HG02884 (cell line): ENCODE results near the gene SLC25A13.
"Not testable (repeated sequence)": the region's sequence is repeated elsewhere in the genome, so short reads cannot be mapped to it uniquely, and the experiment has no call there.

ENCODE experiments used
- ATAC-seq: cut with Tn5 transposase; IDR thresholded peaks from one replicate; pipeline ENCODE4 v1.9.1; 2021; ENCODE audit warnings: mild to moderate bottlenecking, moderate library complexity; ENCODE audit not compliant: unreplicated experiment

The SLC25A13 gene, protein sequence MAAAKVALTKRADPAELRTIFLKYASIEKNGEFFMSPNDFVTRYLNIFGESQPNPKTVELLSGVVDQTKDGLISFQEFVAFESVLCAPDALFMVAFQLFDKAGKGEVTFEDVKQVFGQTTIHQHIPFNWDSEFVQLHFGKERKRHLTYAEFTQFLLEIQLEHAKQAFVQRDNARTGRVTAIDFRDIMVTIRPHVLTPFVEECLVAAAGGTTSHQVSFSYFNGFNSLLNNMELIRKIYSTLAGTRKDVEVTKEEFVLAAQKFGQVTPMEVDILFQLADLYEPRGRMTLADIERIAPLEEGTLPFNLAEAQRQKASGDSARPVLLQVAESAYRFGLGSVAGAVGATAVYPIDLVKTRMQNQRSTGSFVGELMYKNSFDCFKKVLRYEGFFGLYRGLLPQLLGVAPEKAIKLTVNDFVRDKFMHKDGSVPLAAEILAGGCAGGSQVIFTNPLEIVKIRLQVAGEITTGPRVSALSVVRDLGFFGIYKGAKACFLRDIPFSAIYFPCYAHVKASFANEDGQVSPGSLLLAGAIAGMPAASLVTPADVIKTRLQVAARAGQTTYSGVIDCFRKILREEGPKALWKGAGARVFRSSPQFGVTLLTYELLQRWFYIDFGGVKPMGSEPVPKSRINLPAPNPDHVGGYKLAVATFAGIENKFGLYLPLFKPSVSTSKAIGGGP

GRCh38 chr7:96321658-96322372 lies at the start of gene SLC25A13:
Gene SLC25A13, minus strand, starts transcription at chr7:96322098. Its CDS starts 142 bp downstream, at chr7:96321956.
- peak; percentile 72 for ATAC-seq

GRCh38 chr7:96365916-96366315 lies 44.0 kb upstream of the SLC25A13 start:
- ATAC-seq, result not testable (repeated sequence)

GRCh38 chr7:96361116-96361857 lies 39.4 kb upstream of the SLC25A13 start:
- ATAC-seq, result no peak

GRCh38 chr7:96359876-96360275 lies 38.0 kb upstream of the SLC25A13 start:
- no peak for ATAC-seq

- ATAC-seq, result not testable (repeated sequence)
Measured at GRCh38 chr7:96358236-96358971, 36.5 kb upstream of the SLC25A13 start.

GRCh38 chr7:96355990-96356506 lies 34.1 kb upstream of the SLC25A13 start:
- no peak for ATAC-seq

GRCh38 chr7:96354881-96355280 lies 33.0 kb upstream of the SLC25A13 start:
- ATAC-seq, result no peak

GRCh38 chr7:96349572-96349971 lies 27.7 kb upstream of the SLC25A13 start:
- ATAC-seq, result no peak

DNA sequence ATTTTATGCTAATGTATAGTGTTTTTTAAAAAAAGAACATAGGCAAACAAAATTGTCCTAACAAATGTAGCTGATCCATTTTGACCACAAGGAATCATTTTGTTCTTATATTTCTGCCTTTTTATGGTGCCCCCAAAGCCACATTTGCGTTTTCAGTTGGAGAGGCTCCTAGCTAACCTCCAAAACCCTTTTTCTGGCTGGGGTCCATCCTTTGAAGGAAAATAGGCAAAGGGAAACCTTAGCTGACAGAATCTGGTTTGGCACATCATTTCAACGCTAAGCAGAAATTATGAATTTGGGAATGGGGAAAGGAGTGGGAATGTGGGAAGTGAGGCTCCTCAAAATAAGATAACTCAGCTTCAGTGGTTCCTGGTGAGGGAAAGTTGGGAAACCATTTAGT lies 25.6 kb upstream of the SLC25A13 start:
- ATAC-seq, result no peak

GRCh38 chr7:96346293-96346953 lies 24.5 kb upstream of the SLC25A13 start:
- ATAC-seq, result no peak

- ATAC-seq, result peak; percentile 64
Measured at GRCh38 chr7:96344236-96344635, 22.3 kb upstream of the SLC25A13 start.

- no peak for ATAC-seq
Measured at GRCh38 chr7:96342049-96342448, 20.2 kb upstream of the SLC25A13 start.

- ATAC-seq, result no peak
Measured at GRCh38 chr7:96337519-96337918, 15.6 kb upstream of the SLC25A13 start.

DNA sequence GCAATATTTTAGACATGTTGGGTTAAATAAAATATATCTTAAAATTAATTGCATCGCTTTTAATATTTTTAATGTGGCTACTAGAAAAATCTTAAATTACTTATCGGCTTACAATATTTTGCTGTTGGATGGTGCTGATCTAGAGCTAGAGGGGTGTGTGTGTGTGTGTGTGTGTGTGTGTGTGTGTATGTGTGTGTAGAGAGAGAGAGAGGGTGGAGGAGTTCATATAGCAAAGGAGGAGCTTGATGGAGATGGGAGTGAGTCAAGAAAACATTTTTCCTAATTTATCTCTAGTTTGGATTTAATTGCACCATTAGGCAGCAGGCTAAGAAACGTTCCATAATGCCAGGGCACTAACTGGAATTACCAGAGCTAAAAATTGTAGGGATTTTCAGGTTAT lies 10.4 kb upstream of the SLC25A13 start:
- no peak for ATAC-seq

DNA sequence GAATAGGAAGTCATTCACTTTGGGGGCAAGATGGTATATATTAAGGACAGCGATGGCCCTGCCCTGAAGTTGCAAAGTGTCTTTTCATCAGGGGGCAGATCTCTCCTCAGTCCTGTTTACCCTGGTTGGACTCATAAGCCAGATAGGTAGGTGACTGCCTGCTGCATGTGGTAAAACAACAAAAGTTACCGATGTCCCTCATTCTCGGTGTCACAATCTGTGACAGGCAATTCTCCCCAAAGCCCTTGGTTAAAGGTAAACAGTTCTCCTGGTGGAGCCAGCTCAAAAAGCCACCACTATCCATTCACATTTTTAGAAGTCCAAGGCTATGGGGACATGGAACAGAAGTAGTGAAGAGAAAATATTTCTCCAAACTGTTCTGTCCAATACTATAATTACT lies 9.9 kb upstream of the SLC25A13 start:
- ATAC-seq, result no peak

- no peak for ATAC-seq
Measured at GRCh38 chr7:96331233-96331632, 9.3 kb upstream of the SLC25A13 start.

DNA sequence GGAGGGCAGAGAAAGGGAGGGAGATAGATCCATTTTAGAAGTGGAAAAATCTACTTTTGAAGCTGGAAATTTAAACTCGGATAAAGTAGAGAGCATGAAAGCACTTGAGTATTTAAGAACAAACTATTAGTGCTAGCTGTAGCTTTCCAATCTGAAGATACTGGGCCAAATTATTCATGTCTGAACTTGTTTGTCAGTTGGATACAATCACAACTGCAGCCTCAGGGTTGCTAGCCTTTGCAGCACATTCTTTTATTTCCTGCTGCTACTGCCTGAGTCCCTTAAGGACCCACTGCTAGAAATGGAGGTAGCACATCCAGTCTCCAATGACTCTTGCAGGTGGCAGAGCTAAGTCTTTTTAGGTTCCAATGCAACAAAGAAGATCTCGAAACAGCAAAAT lies 8.3 kb upstream of the SLC25A13 start:
- ATAC-seq, result no peak

- no peak for ATAC-seq
Measured at GRCh38 chr7:96329241-96329640, 7.3 kb upstream of the SLC25A13 start.

- ATAC-seq, result no peak
Measured at GRCh38 chr7:96328016-96328415, 6.1 kb upstream of the SLC25A13 start.
